GM12875 (cell line): Measurements from ENCODE around the gene PARP9.

Source experiments
- H3K4me3 ChIP-seq: one replicate; pipeline ENCODE4 v1.5.1; 2011; ENCODE audit warnings: low read depth, low read length, control low read depth
- CTCF ChIP-seq: IDR thresholded peaks from 2 replicates; pipeline ENCODE4 v1.5.1; 2011; ENCODE audit warnings: low read depth, mild to moderate bottlenecking, control low read depth, inconsistent platforms, low read length, moderate library complexity, borderline replicate concordance; ENCODE audit not compliant: insufficient read depth

PARP9 gene

GRCh38 chr3:122493296-122493695 is 70.8 kb downstream of the PARP9 start:
- no peak overlapping the region for H3K4me3 ChIP-seq
- TF ChIP-seq CTCF = no peak

- no peak for TF ChIP-seq CTCF
- H3K4me3 ChIP-seq = no peak overlapping the region
Observed at GRCh38 chr3:122488262-122488973, 75.7 kb downstream of the PARP9 start.

- H3K4me3 ChIP-seq = no peak overlapping the region
- no peak for TF ChIP-seq CTCF
Observed at GRCh38 chr3:122484985-122485384, 79.1 kb downstream of the PARP9 start.

- no peak for TF ChIP-seq CTCF
- H3K4me3 ChIP-seq = no peak overlapping the region
Observed at GRCh38 chr3:122481390-122481789, 82.7 kb downstream of the PARP9 start.
